ENCODE data around the gene CRADD.
"Not testable (repeated sequence)": the region's sequence is repeated elsewhere in the genome, so short reads cannot be mapped to it uniquely, and the experiment has no call there.

Gene CRADD

GRCh38 chr12:93918262-93918661 lies 241.1 kb downstream of the CRADD start:
- H3K36me3 ChIP-seq (ENCODE audit: control insufficient read depth in 2 of 2, insufficient read depth in 2 of 2, low read length in 2 of 2) = no peaks in the 10 kb centered on the region
- H3K9ac ChIP-seq (ENCODE audit: low read depth in 1 of 2, low read length in 2 of 2) = no peak overlapping the region
- H3K27ac ChIP-seq (ENCODE audit: low read depth in 2 of 2, low read length in 2 of 2) = no peak overlapping the region
- no peaks in the 10 kb centered on the region for H3K4me1 ChIP-seq (ENCODE audit: control insufficient read depth in 2 of 2, insufficient read depth in 2 of 2, low read length in 2 of 2)
- no peaks in the 10 kb centered on the region for H3K9me3 ChIP-seq (ENCODE audit: control insufficient read depth in 2 of 2, low read length in 2 of 2)
- no peak overlapping the region for H3K4me3 ChIP-seq (ENCODE audit: low read length in 2 of 2)
- H3K27me3 ChIP-seq (ENCODE audit: control insufficient read depth in 2 of 2, insufficient read depth in 2 of 2, low read length in 2 of 2) = no peaks in the 10 kb centered on the region

DNA sequence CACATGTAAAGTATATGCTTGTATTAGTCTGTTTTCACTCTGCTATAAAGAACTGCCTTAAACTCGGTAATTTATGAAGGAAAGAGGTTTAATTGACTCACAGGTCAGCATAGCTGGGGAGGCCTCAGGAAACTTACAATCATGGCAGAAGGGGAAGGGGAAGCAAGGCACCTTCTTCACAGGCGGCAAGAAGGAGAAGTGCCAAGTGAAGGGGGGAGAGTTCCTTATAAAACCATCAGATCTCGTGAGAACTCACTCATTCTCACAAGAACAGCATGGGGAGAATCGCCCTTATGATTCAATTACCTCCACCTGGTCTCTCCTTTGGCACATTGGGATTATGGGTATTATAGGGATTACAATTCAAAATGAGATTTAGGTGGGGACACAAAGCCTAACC lies 241.7 kb downstream of the CRADD start:
- no peak overlapping the region for H3K4me3 ChIP-seq (ENCODE audit: low read length in 2 of 2)
- H3K9ac ChIP-seq (ENCODE audit: low read depth in 1 of 2, low read length in 2 of 2) = no peak overlapping the region
- no peaks in the 10 kb centered on the region for H3K4me1 ChIP-seq (ENCODE audit: control insufficient read depth in 2 of 2, insufficient read depth in 2 of 2, low read length in 2 of 2)
- H3K9me3 ChIP-seq (ENCODE audit: control insufficient read depth in 2 of 2, low read length in 2 of 2) = no peaks in the 10 kb centered on the region
- H3K27me3 ChIP-seq (ENCODE audit: control insufficient read depth in 2 of 2, insufficient read depth in 2 of 2, low read length in 2 of 2) = no peaks in the 10 kb centered on the region
- no peak overlapping the region for H3K27ac ChIP-seq (ENCODE audit: low read depth in 2 of 2, low read length in 2 of 2)
- no peaks in the 10 kb centered on the region for H3K36me3 ChIP-seq (ENCODE audit: control insufficient read depth in 2 of 2, insufficient read depth in 2 of 2, low read length in 2 of 2)

DNA sequence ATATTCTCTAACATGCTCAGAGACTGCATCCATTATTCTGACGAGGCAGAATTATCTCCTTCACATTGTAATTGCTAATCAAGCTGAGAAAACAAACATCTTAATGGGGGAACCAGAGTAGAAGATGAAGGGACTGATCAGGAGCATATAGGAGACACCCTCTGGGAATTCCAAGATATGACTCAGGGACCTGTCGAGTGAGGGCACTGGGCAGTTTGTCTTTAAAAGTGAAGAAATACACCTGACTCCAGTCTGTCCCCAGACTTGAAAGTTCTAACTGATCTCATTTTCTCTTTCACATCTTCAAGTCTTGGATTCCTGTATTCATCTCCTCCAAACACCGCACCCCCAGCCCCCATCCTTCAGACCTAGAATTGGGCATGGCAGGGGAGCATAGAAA lies 244.3 kb downstream of the CRADD start:
- H3K27ac ChIP-seq (ENCODE audit: low read depth in 2 of 2, low read length in 2 of 2) = no peak overlapping the region
- H3K27me3 ChIP-seq (ENCODE audit: control insufficient read depth in 2 of 2, insufficient read depth in 2 of 2, low read length in 2 of 2) = no peaks in the 10 kb centered on the region
- no peaks in the 10 kb centered on the region for H3K36me3 ChIP-seq (ENCODE audit: control insufficient read depth in 2 of 2, insufficient read depth in 2 of 2, low read length in 2 of 2)
- H3K9ac ChIP-seq (ENCODE audit: low read depth in 1 of 2, low read length in 2 of 2) = no peak overlapping the region
- H3K4me3 ChIP-seq (ENCODE audit: low read length in 2 of 2) = no peak overlapping the region
- H3K9me3 ChIP-seq (ENCODE audit: control insufficient read depth in 2 of 2, low read length in 2 of 2) = no peaks in the 10 kb centered on the region
- no peaks in the 10 kb centered on the region for H3K4me1 ChIP-seq (ENCODE audit: control insufficient read depth in 2 of 2, insufficient read depth in 2 of 2, low read length in 2 of 2)

DNA sequence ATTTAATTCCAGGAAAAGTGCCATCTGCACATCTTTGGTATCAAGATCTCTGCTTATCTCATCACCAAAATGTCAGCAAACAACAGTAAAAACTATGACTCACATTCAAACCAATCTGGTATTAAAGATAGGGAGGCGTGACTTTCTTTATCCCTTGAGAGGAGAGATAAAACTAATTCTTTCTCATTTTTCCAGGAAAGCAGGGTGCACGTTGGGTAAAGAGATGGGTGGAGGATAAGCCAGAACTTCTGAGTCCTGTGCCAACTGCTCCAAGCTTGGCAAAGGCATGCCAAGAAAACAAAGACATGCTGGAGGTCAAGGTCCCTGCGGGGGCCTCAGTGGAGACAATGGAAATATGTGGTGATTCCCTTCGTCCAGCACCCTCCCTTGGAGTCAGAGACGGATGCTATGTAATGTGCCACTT lies 245.4 kb downstream of the CRADD start:
- Histone ChIP-seq H3K27ac (ENCODE audit: low read depth in 2 of 2, low read length in 2 of 2) (no peak overlapping the region), H3K4me1 (ENCODE audit: control insufficient read depth in 2 of 2, insufficient read depth in 2 of 2, low read length in 2 of 2) (no peaks in the 10 kb centered on the region), H3K36me3 (ENCODE audit: control insufficient read depth in 2 of 2, insufficient read depth in 2 of 2, low read length in 2 of 2) (no peaks in the 10 kb centered on the region), H3K4me3 (ENCODE audit: low read length in 2 of 2) (no peak overlapping the region), H3K27me3 (ENCODE audit: control insufficient read depth in 2 of 2, insufficient read depth in 2 of 2, low read length in 2 of 2) (no peaks in the 10 kb centered on the region), H3K9me3 (ENCODE audit: control insufficient read depth in 2 of 2, low read length in 2 of 2) (no peaks in the 10 kb centered on the region), H3K9ac (ENCODE audit: low read depth in 1 of 2, low read length in 2 of 2) (no peak overlapping the region)

GRCh38 chr12:93924367-93924766 lies 247.2 kb downstream of the CRADD start:
- H3K4me1 ChIP-seq (ENCODE audit: control insufficient read depth in 2 of 2, insufficient read depth in 2 of 2, low read length in 2 of 2) = no peaks in the 10 kb centered on the region
- no peaks in the 10 kb centered on the region for H3K27me3 ChIP-seq (ENCODE audit: control insufficient read depth in 2 of 2, insufficient read depth in 2 of 2, low read length in 2 of 2)
- no peak overlapping the region for H3K4me3 ChIP-seq (ENCODE audit: low read length in 2 of 2)
- no peak overlapping the region for H3K9ac ChIP-seq (ENCODE audit: low read depth in 1 of 2, low read length in 2 of 2)
- H3K27ac ChIP-seq (ENCODE audit: low read depth in 2 of 2, low read length in 2 of 2) = no peak overlapping the region
- no peaks in the 10 kb centered on the region for H3K9me3 ChIP-seq (ENCODE audit: control insufficient read depth in 2 of 2, low read length in 2 of 2)
- no peaks in the 10 kb centered on the region for H3K36me3 ChIP-seq (ENCODE audit: control insufficient read depth in 2 of 2, insufficient read depth in 2 of 2, low read length in 2 of 2)

- H3K4me1 ChIP-seq (ENCODE audit: control insufficient read depth in 2 of 2, insufficient read depth in 2 of 2, low read length in 2 of 2) = no peaks in the 10 kb centered on the region
- no peak overlapping the region for H3K27ac ChIP-seq (ENCODE audit: low read depth in 2 of 2, low read length in 2 of 2)
- no peaks in the 10 kb centered on the region for H3K36me3 ChIP-seq (ENCODE audit: control insufficient read depth in 2 of 2, insufficient read depth in 2 of 2, low read length in 2 of 2)
- no peaks in the 10 kb centered on the region for H3K27me3 ChIP-seq (ENCODE audit: control insufficient read depth in 2 of 2, insufficient read depth in 2 of 2, low read length in 2 of 2)
- no peak overlapping the region for H3K9ac ChIP-seq (ENCODE audit: low read depth in 1 of 2, low read length in 2 of 2)
- no peak overlapping the region for H3K4me3 ChIP-seq (ENCODE audit: low read length in 2 of 2)
- no peaks in the 10 kb centered on the region for H3K9me3 ChIP-seq (ENCODE audit: control insufficient read depth in 2 of 2, low read length in 2 of 2)
Observed at GRCh38 chr12:93925585-93926205, 248.5 kb downstream of the CRADD start.

DNA sequence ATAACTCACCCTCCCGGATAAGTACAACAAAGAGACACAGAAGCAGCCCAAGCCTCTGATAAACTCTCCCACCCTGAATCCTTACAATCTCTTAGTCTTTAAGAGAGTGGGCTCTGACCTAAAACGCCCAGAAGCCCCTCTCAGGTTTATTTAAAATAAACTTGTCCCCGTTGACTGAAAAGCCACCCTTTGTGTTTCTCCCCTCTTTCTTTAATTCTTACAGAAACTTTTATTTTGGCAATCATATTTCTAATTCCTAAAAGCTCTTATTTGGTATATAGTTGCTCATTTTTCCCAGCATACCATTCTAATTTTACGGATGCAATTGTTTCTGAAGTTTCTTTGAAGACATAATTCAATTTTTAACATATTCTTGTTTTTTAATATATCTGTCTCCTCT lies 249.1 kb downstream of the CRADD start:
- Histone ChIP-seq H3K9me3 (ENCODE audit: control insufficient read depth in 2 of 2, low read length in 2 of 2) (no peaks in the 10 kb centered on the region), H3K36me3 (ENCODE audit: control insufficient read depth in 2 of 2, insufficient read depth in 2 of 2, low read length in 2 of 2) (no peaks in the 10 kb centered on the region), H3K4me1 (ENCODE audit: control insufficient read depth in 2 of 2, insufficient read depth in 2 of 2, low read length in 2 of 2) (no peaks in the 10 kb centered on the region), H3K9ac (ENCODE audit: low read depth in 1 of 2, low read length in 2 of 2) (no peak overlapping the region), H3K27ac (ENCODE audit: low read depth in 2 of 2, low read length in 2 of 2) (no peak overlapping the region), H3K4me3 (ENCODE audit: low read length in 2 of 2) (no peak overlapping the region), H3K27me3 (ENCODE audit: control insufficient read depth in 2 of 2, insufficient read depth in 2 of 2, low read length in 2 of 2) (no peaks in the 10 kb centered on the region)

- not testable (repeated sequence) for H3K27ac ChIP-seq (ENCODE audit: low read depth in 2 of 2, low read length in 2 of 2); H3K4me1 ChIP-seq (ENCODE audit: control insufficient read depth in 2 of 2, insufficient read depth in 2 of 2, low read length in 2 of 2); H3K4me3 ChIP-seq (ENCODE audit: low read length in 2 of 2); H3K9ac ChIP-seq (ENCODE audit: low read depth in 1 of 2, low read length in 2 of 2); H3K36me3 ChIP-seq (ENCODE audit: control insufficient read depth in 2 of 2, insufficient read depth in 2 of 2, low read length in 2 of 2); H3K9me3 ChIP-seq (ENCODE audit: control insufficient read depth in 2 of 2, low read length in 2 of 2); H3K27me3 ChIP-seq (ENCODE audit: control insufficient read depth in 2 of 2, insufficient read depth in 2 of 2, low read length in 2 of 2)
Observed at GRCh38 chr12:93929081-93929480, 251.9 kb downstream of the CRADD start.

GRCh38 chr12:93937812-93938211 lies 260.6 kb downstream of the CRADD start:
- H3K36me3 ChIP-seq (ENCODE audit: control insufficient read depth in 2 of 2, insufficient read depth in 2 of 2, low read length in 2 of 2) = no peaks in the 10 kb centered on the region
- no peaks in the 10 kb centered on the region for H3K4me1 ChIP-seq (ENCODE audit: control insufficient read depth in 2 of 2, insufficient read depth in 2 of 2, low read length in 2 of 2)
- H3K4me3 ChIP-seq (ENCODE audit: low read length in 2 of 2) = no peak overlapping the region
- peaks cover 5 to 6% of the 10 kb centered on the region in 2 donors for H3K9me3 ChIP-seq (ENCODE audit: control insufficient read depth in 2 of 2, low read length in 2 of 2)
- H3K27ac ChIP-seq (ENCODE audit: low read depth in 2 of 2, low read length in 2 of 2) = no peak overlapping the region
- no peak overlapping the region for H3K9ac ChIP-seq (ENCODE audit: low read depth in 1 of 2, low read length in 2 of 2)
- H3K27me3 ChIP-seq (ENCODE audit: control insufficient read depth in 2 of 2, insufficient read depth in 2 of 2, low read length in 2 of 2) = no peaks in the 10 kb centered on the region

DNA sequence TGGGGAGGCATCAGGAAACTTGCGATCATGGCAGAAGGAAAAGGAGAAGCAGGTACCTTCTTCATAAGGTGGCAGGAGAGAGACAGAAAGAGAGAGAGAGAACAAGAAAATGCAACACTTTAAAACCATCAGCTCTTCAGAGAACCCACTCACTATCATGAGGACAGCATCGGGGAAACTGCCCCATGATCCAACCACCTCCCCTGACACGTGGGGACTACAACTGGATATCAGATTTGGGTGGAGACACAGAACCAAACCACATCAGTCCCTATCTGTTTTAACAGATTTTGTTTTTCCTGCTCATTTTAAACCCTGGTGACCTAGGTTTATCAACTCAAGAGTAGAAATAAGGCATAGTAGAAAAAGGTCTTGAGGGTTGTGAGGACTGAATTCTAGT lies 261.1 kb downstream of the CRADD start:
- Histone ChIP-seq H3K27ac (ENCODE audit: low read depth in 2 of 2, low read length in 2 of 2) (no peak overlapping the region), H3K36me3 (ENCODE audit: control insufficient read depth in 2 of 2, insufficient read depth in 2 of 2, low read length in 2 of 2) (no peaks in the 10 kb centered on the region), H3K9ac (ENCODE audit: low read depth in 1 of 2, low read length in 2 of 2) (no peak overlapping the region), H3K27me3 (ENCODE audit: control insufficient read depth in 2 of 2, insufficient read depth in 2 of 2, low read length in 2 of 2) (no peaks in the 10 kb centered on the region), H3K4me1 (ENCODE audit: control insufficient read depth in 2 of 2, insufficient read depth in 2 of 2, low read length in 2 of 2) (no peaks in the 10 kb centered on the region), H3K9me3 (ENCODE audit: control insufficient read depth in 2 of 2, low read length in 2 of 2) (peaks cover 5 to 6% of the 10 kb centered on the region in 2 donors), H3K4me3 (ENCODE audit: low read length in 2 of 2) (no peak overlapping the region)

DNA sequence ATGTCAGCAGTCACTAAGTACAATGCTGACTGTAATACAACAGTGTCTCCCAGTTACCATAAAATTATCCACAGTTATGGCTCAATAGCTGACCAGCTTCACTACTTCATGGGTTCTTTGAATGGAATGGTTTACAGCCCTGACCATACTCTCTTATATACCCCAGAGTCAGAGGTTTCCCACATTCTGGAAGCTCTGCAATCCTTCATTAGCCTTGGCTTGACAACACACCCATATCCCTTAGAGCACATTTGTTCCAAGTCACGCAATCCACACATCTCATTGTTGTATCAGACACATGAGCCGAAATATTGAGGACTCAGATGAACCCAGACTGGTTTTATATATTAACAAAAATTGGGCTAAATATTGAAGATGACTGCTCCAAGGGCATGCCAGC lies 261.8 kb downstream of the CRADD start:
- H3K27ac ChIP-seq (ENCODE audit: low read depth in 2 of 2, low read length in 2 of 2) = no peak overlapping the region
- H3K36me3 ChIP-seq (ENCODE audit: control insufficient read depth in 2 of 2, insufficient read depth in 2 of 2, low read length in 2 of 2) = no peaks in the 10 kb centered on the region
- H3K4me1 ChIP-seq (ENCODE audit: control insufficient read depth in 2 of 2, insufficient read depth in 2 of 2, low read length in 2 of 2) = no peaks in the 10 kb centered on the region
- H3K27me3 ChIP-seq (ENCODE audit: control insufficient read depth in 2 of 2, insufficient read depth in 2 of 2, low read length in 2 of 2) = no peaks in the 10 kb centered on the region
- no peak overlapping the region for H3K9ac ChIP-seq (ENCODE audit: low read depth in 1 of 2, low read length in 2 of 2)
- H3K9me3 ChIP-seq (ENCODE audit: control insufficient read depth in 2 of 2, low read length in 2 of 2) = peaks cover 5 to 6% of the 10 kb centered on the region in 2 donors
- H3K4me3 ChIP-seq (ENCODE audit: low read length in 2 of 2) = no peak overlapping the region

Data from mucosa of rectum (tissue), 2 donors.